GM11168 (cell line): ENCODE measurements around the gene APBA3.

Experiments used
- in situ Hi-C: fragments of 300-500 bp; cut with MboI; formaldehyde crosslinking; loops from one replicate; pipeline ENCODE4 v1.12.0; 2022; ENCODE audit warnings: low sequenced_read_pairs; ENCODE audit not compliant: unreplicated experiment

APBA3 gene

GRCh38 chr19:3761382-3762129 is at the start of gene APBA3:
TSS of gene APBA3 (minus strand) at chr19:3761692. CDS start at chr19:3760264, 1,428 bp downstream.
- in situ Hi-C loops = no loop called here

GRCh38 chr19:3810708-3811355 is 49.3 kb upstream of the APBA3 start:
- in situ Hi-C loops = no loop called here

GRCh38 chr19:3809881-3810707 is 48.6 kb upstream of the APBA3 start:
- in situ Hi-C loops = no loop called here

- in situ Hi-C loops = no loop called here
Observed at GRCh38 chr19:3808420-3809143, 47.1 kb upstream of the APBA3 start.

GRCh38 chr19:3807574-3808354 is 46.3 kb upstream of the APBA3 start:
- in situ Hi-C loops = no loop called here

- in situ Hi-C loops = no loop called here
Observed at GRCh38 chr19:3807131-3807480, 45.6 kb upstream of the APBA3 start.

- in situ Hi-C loops = no loop called here
Observed at GRCh38 chr19:3805859-3806258, 44.4 kb upstream of the APBA3 start.

GRCh38 chr19:3804429-3804828 is 42.9 kb upstream of the APBA3 start:
- in situ Hi-C loops = no loop called here

- in situ Hi-C loops = no loop called here
Observed at GRCh38 chr19:3803986-3804385, 42.5 kb upstream of the APBA3 start.

- in situ Hi-C loops = no loop called here
Observed at GRCh38 chr19:3803114-3803888, 41.8 kb upstream of the APBA3 start.

GRCh38 chr19:3801412-3802096 is 40.1 kb upstream of the APBA3 start:
- in situ Hi-C loops = no loop called here

- in situ Hi-C loops = no loop called here
Observed at GRCh38 chr19:3800996-3801395, 39.5 kb upstream of the APBA3 start.

- in situ Hi-C loops = no loop called here
Observed at GRCh38 chr19:3798137-3798536, 36.6 kb upstream of the APBA3 start.

- in situ Hi-C loops = no loop called here
Observed at GRCh38 chr19:3796358-3796757, 34.9 kb upstream of the APBA3 start.

- in situ Hi-C loops = no loop called here
Observed at GRCh38 chr19:3793799-3794198, 32.3 kb upstream of the APBA3 start.

- in situ Hi-C loops = no loop called here
Observed at GRCh38 chr19:3792114-3792513, 30.6 kb upstream of the APBA3 start.

GRCh38 chr19:3790941-3791340 is 29.4 kb upstream of the APBA3 start:
- in situ Hi-C loops = no loop called here

GRCh38 chr19:3790209-3790734 is 28.8 kb upstream of the APBA3 start:
- in situ Hi-C loops = no loop called here
